Spleen (tissue), 7 donors: Measurements from ENCODE around the gene DDX17.

Experiments
- CTCF ChIP-seq, 11 experiments: fragments of 200-600 bp in 7 of 11; fragments of 450-650 bp in 4 of 11; sonication (generic) in 4 of 11; IDR thresholded peaks in 8 of 11; conservative IDR thresholded peaks in 3 of 11; 1 replicate in 7 of 11; 2 replicates in 4 of 11; pipeline versions ENCODE4 v1.4.0 to v1.8.0; 2016 to 2021; ENCODE audit warnings: antibody characterized with exemption in 11 of 11, inconsistent platforms in 4 of 11, mild to moderate bottlenecking in 1 of 11
- POLR2AphosphoS5 ChIP-seq, 3 donors: sonication (generic); formaldehyde crosslinking; IDR thresholded peaks; one replicate each; pipeline ENCODE4 v1.5.1; 2017; ENCODE audit warnings: antibody characterized with exemption in 3 of 3
- donor health status: DM: no; HTN: no; CAD: no; lungs with moderate emphysema.
- donor health status: DM: no; HTN: no; CAD: no.
- donor health status: DM: no; HTN: no; CAD: no.

DNA sequence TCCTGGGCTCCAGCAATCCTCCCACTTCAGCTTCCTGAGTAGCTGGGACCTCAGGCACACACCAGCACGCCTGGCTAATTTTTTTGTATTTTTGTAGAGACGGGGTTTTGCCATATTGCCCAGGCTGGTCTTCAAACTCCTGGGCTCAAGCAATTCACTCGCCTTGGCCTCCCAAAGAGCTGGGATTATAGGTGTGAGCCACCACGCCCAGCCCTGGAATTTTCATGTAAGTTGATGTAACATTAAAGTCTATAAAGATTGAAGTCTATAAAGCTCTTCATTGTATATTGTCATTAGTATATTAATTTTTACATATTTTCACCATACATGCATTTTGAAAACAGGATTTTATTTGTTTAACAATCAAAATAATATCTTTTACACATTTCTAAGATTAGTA, 12.5 kb upstream of the DDX17 start:
- TF ChIP-seq CTCF (IDR thresholded peaks at IDR 0.05 in 8 of 11, conservative IDR thresholded peaks at IDR 0.05 in 3 of 11) (no peak), POLR2AphosphoS5 (IDR thresholded peaks at IDR 0.05) (no peak)
